SU-DHL-6 (cell line): ENCODE data around the gene GADD45GIP1.

Source experiments
- EZH2phosphoT487 ChIP-seq: fragments of 200-600 bp; sonication (generic), shearing (Covaris generic); conservative IDR thresholded peaks from 2 replicates; pipeline ENCODE4 v1.6.1; 2018; ENCODE audit warnings: mild to moderate bottlenecking, antibody characterized with exemption, low read length, moderate library complexity, mixed read lengths
- TF ChIP-seq, protein P1 (sequence below): fragments of 200-600 bp; sonication (generic); IDR thresholded peaks from one replicate; pipeline ENCODE4 v1.5.1; 2017; ENCODE audit warnings: antibody characterized with exemption, mild to moderate bottlenecking, low read length, moderate library complexity; ENCODE audit not compliant: insufficient read depth, poor library complexity, severe bottlenecking

- TF ChIP-seq, protein P1, sequence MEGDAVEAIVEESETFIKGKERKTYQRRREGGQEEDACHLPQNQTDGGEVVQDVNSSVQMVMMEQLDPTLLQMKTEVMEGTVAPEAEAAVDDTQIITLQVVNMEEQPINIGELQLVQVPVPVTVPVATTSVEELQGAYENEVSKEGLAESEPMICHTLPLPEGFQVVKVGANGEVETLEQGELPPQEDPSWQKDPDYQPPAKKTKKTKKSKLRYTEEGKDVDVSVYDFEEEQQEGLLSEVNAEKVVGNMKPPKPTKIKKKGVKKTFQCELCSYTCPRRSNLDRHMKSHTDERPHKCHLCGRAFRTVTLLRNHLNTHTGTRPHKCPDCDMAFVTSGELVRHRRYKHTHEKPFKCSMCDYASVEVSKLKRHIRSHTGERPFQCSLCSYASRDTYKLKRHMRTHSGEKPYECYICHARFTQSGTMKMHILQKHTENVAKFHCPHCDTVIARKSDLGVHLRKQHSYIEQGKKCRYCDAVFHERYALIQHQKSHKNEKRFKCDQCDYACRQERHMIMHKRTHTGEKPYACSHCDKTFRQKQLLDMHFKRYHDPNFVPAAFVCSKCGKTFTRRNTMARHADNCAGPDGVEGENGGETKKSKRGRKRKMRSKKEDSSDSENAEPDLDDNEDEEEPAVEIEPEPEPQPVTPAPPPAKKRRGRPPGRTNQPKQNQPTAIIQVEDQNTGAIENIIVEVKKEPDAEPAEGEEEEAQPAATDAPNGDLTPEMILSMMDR: no peak
- no peak for TF ChIP-seq EZH2phosphoT487
These were observed 18.9 kb downstream of the GADD45GIP1 start, which contains the start of gene CALR for GRCh38 chr19:12937927-12938778.
